NT2/D1 (cell line): ENCODE measurements around the gene PPP1R36.

Experiments used
- SUZ12 ChIP-seq: IDR thresholded peaks from 2 replicates; pipeline ENCODE4 v1.6.1; 2011; ENCODE audit not compliant: insufficient read length, insufficient read depth; ENCODE audit errors: extremely low read depth
- YY1 ChIP-seq: IDR thresholded peaks from 2 replicates; pipeline ENCODE4 v1.6.1; 2011; ENCODE audit not compliant: insufficient read length, insufficient read depth
- ZNF274 ChIP-seq: IDR thresholded peaks from 2 replicates; pipeline ENCODE4 v1.6.1; 2011; ENCODE audit warnings: mild to moderate bottlenecking, low read depth, low read length

DNA sequence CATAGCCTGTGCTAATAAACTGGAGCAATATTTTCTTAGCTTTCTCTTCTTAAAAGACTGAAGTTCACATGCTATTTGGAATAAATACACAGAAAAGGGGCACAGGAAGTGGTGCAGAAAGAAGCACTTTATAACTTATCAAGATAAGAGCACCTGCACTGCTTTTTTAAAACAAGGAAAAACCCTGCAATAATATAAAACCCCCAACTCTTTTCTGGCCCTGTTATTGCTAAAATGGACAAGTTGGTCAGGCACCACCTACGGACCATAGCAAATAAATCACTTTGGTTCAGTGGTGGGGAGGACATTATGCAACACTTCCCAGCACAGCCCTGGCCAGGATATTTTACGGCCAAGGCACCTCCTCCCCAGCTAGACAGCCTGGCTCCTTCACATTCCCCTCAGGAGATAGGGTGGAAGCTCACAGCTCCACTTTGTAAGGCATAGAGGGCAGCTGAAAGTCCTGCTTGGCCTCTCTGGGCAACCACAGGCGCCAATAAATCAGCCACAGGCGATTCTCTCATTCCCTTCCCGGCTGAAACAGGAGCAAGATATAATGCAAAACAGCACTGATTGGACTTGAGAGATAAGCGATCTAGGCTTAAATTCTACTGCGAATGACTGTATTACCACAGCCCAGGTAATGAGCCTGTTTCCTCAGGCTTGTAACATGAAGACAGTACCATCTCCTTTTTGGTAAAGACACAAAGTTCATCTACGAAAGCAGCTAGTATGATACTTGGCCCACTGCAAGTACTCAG is 48.2 kb upstream of the PPP1R36 start:
- TF ChIP-seq ZNF274 (no peak), YY1 (no peak), SUZ12 (no peak)
